MCF 10A (cell line): ENCODE data around the gene ADAMTS3. TPM values are rescaled to one million over a fixed set of nuclear protein-coding genes. Genes with fewer than 3 reads are reported as not detected.

ENCODE experiments used
- BruUV-seq: library from RNA; stranded (reverse); fragments of 400-500 nt; replicated peaks from 2 replicates; lab custom pipeline; 2021; lab: Mats Ljungman, UMichigan
- CTCF ChIA-PET: fragments of 300-600 bp; sonication (Branson Sonifier 250); formaldehyde crosslinking; extraction: SDS; loops from one replicate; lab custom pipeline; 2021; ENCODE audit warnings: antibody characterized with exemption, inconsistent platforms; lab: Yijun Ruan, JAX
- POLR2A ChIA-PET: fragments of 300-600, 350-650 bp; sonication (Branson Sonifier 250); formaldehyde crosslinking; extraction: SDS; loops from one replicate; lab custom pipeline; 2020; ENCODE audit warnings: antibody characterized with exemption, inconsistent platforms; lab: Yijun Ruan, JAX
- DNase-seq: peaks from one replicate; pipeline ENCODE4 v3.0.0-alpha.2; 2018; ENCODE audit not compliant: unreplicated experiment
- H3K27ac Mint-ChIP-seq: one replicate; pipeline ENCODE4 v1.8.0; 2022; ENCODE audit warnings: mild to moderate bottlenecking, low read depth, mixed read lengths; ENCODE audit not compliant: unreplicated experiment
- H3K27me3 Mint-ChIP-seq: one replicate; pipeline ENCODE4 v1.8.0; 2022; ENCODE audit warnings: mixed read lengths; ENCODE audit not compliant: insufficient read depth, unreplicated experiment
- H3K36me3 Mint-ChIP-seq: one replicate; pipeline ENCODE4 v1.8.0; 2022; ENCODE audit warnings: mild to moderate bottlenecking, moderate library complexity, mixed read lengths; ENCODE audit not compliant: insufficient read depth, unreplicated experiment
- H3K4me1 Mint-ChIP-seq: one replicate; pipeline ENCODE4 v1.8.0; 2022; ENCODE audit warnings: mixed read lengths; ENCODE audit not compliant: insufficient read depth, unreplicated experiment
- H3K4me3 Mint-ChIP-seq: one replicate; pipeline ENCODE4 v1.8.0; 2022; ENCODE audit warnings: mild to moderate bottlenecking, moderate library complexity, mixed read lengths; ENCODE audit not compliant: unreplicated experiment
- H3K9me3 Mint-ChIP-seq: one replicate; pipeline ENCODE4 v1.8.0; 2022; ENCODE audit warnings: mixed read lengths; ENCODE audit not compliant: unreplicated experiment
- CTCF ChIP-seq: fragments of 200-600 bp; IDR thresholded peaks from one replicate; pipeline ENCODE4 v1.8.0; 2022; ENCODE audit warnings: antibody characterized with exemption, mild to moderate bottlenecking; ENCODE audit not compliant: unreplicated experiment
- intact Hi-C: fragments of 100-400 bp; cut with micrococcal nuclease; formaldehyde crosslinking; loops from 2 replicates; pipeline ENCODE4 v1.14.1; 2022
- total RNA-seq: library from RNA; stranded (reverse); gene quantifications from 2 replicates; pipeline ENCODE4 v1.2.3, GENCODE V29; 2022

ADAMTS3 gene
- total RNA-seq, 1 experiment from 2014 or later, result 0.58 TPM

GRCh38 chr4:72275381-72275780 lies 293.6 kb downstream of the ADAMTS3 start:
- TF ChIP-seq CTCF, result no peak
- Mint-ChIP-seq H3K27ac (no peak overlapping the region), H3K4me3 (no peak overlapping the region), H3K4me1 (no peaks in the 10 kb centered on the region), H3K27me3 (no peaks in the 10 kb centered on the region), H3K36me3 (no peaks in the 10 kb centered on the region), H3K9me3 (no peaks in the 10 kb centered on the region)
- BruUV-seq, result no TSS peak
- intact Hi-C loops, result no loop called here
- ChIA-PET CTCF (interaction anchor here (1.1 kb wide), 1 partner anchor 698 kb away, joined by 3 read pairs; no protein-coding TSS in a partner anchor), POLR2A (no interaction called here)
- no peak for DNase-seq

DNA sequence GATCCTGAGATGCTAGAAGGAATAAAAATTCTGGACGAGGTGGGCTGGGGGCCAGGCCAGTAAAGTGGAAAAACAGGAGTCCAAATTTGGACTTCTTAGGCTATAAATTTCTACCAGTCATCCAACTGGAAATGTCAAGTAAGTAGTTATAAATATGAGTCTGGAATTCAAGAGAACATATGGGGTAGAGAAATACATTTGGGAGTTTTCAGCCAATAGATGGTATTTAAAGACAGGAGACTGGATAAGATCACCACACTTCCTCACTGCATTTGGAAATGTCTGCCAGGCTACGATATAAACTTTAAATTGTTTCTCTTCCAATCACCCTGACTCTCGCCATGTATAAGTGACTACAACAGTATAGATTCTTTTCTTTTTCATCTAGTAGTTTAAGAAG lies 294.8 kb downstream of the ADAMTS3 start:
- no peaks in the 10 kb centered on the region for H3K9me3 Mint-ChIP-seq
- BruUV-seq, result no TSS peak

GRCh38 chr4:72255269-72255668 lies 313.8 kb downstream of the ADAMTS3 start:
- Mint-ChIP-seq H3K27me3 (no peaks in the 10 kb centered on the region), H3K9me3 (no peaks in the 10 kb centered on the region), H3K27ac (no peak overlapping the region), H3K4me1 (no peaks in the 10 kb centered on the region), H3K4me3 (no peak overlapping the region), H3K36me3 (no peaks in the 10 kb centered on the region)
- ChIA-PET POLR2A (no interaction called here), CTCF (interaction anchor here (1.0 kb wide), 1 partner anchor 10 kb away, joined by 3 read pairs; no protein-coding TSS in a partner anchor)
- no TSS peak for BruUV-seq
- DNase-seq, result no peak
- no peak for TF ChIP-seq CTCF
- intact Hi-C loops, result no loop called here

More for the DNA sequence above, 294.8 kb downstream of the ADAMTS3 start:
- Mint-ChIP-seq H3K27ac (no peak overlapping the region), H3K4me3 (no peak overlapping the region), H3K27me3 (no peaks in the 10 kb centered on the region), H3K36me3 (no peaks in the 10 kb centered on the region), H3K4me1 (no peaks in the 10 kb centered on the region)
- TF ChIP-seq CTCF, result no peak
- no peak for DNase-seq
- POLR2A ChIA-PET, result no interaction called here
- CTCF ChIA-PET, result no interaction called here
- intact Hi-C loops, result no loop called here

DNA sequence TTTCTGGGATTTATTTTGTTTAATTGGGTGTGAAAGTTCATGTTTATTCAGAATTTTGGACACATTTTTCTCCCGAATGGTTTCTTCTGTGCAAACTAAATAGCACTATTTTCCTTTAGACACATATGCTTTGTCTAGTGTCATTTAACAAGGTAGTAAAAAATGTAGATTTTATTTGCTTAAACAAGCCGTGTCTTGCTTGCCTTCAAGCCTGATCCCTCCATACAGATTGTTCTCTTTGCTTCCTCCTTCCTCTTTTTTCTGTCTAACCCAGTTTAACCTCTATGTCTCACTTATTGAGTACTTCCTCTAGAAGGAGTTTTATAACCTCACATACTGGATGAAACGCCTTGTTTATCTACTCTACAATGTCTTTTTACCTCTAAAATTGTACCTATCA lies 325.4 kb downstream of the ADAMTS3 start:
- intact Hi-C loops, result no loop called here
- DNase-seq, result no peak
- BruUV-seq, result no TSS peak
- Mint-ChIP-seq H3K4me3 (no peak overlapping the region), H3K9me3 (no peaks in the 10 kb centered on the region), H3K36me3 (no peaks in the 10 kb centered on the region), H3K27ac (no peak overlapping the region), H3K27me3 (no peaks in the 10 kb centered on the region), H3K4me1 (no peaks in the 10 kb centered on the region)
- TF ChIP-seq CTCF, result no peak
- POLR2A ChIA-PET, result no interaction called here
- CTCF ChIA-PET, result interaction anchor here (0.6 to 0.8 kb wide), 3 partner anchors 39 to 653 kb away, joined by 3 to 4 read pairs (median 3); no protein-coding TSS in a partner anchor
